Measurements from ENCODE around the gene RGP1. TPM values are rescaled to one million over a fixed set of nuclear protein-coding genes. Genes with fewer than 3 reads are reported as not detected.

RGP1 gene
- total RNA-seq, 1 experiment from 2014 or later = 25.1 TPM

- no peak overlapping the region for H3K4me3 ChIP-seq
- H3K79me2 ChIP-seq (ENCODE audit: low read depth) = peaks cover 15% of the 10 kb centered on the region
- no peaks in the 10 kb centered on the region for H3K9me2 ChIP-seq (ENCODE audit: insufficient read depth)
- no peak overlapping the region for H3K4me2 ChIP-seq
- no peak overlapping the region for H2AFZ ChIP-seq
- no peaks in the 10 kb centered on the region for H3K9me3 ChIP-seq (ENCODE audit: insufficient read depth, low read depth)
- H3K27me3 ChIP-seq (ENCODE audit: insufficient read depth, low read depth) = no peaks in the 10 kb centered on the region
- ChIA-PET CTCF (no interaction called here), POLR2A (ENCODE audit: unreplicated experiment) (no interaction called here)
- DNase-seq = no peak
- intact Hi-C loops (cut with micrococcal nuclease; ENCODE audit: unreplicated experiment) = loop anchor here (10.0 kb wide), 1 partner anchor 252 kb away; no protein-coding TSS in a partner anchor
- no peaks in the 10 kb centered on the region for H4K20me1 ChIP-seq (ENCODE audit: insufficient read depth)
- no peak overlapping the region for H3K27ac ChIP-seq
- TF ChIP-seq EZH2 (IDR thresholded peaks at IDR 0.05; ENCODE audit: low read depth) = no peak
- no peak for TF ChIP-seq CTCF (conservative IDR thresholded peaks at IDR 0.05)
- H3K36me3 ChIP-seq (ENCODE audit: low read depth) = 0 out of 2 replicates have a peak, but pooled peaks cover 12% of the 10 kb centered on the region
- H3K4me1 ChIP-seq (replicated peaks; ENCODE audit: insufficient read depth) = peaks cover 11% of the 10 kb centered on the region
- BruUV-seq (replicated peaks) = no TSS peak
- peaks cover 27% of the 10 kb centered on the region for H3F3A ChIP-seq (ENCODE audit: insufficient read depth, low read depth)
Observed at GRCh38 chr9:35737143-35737542, 11.9 kb upstream of the RGP1 start.

- no peak overlapping the region for H3K4me3 ChIP-seq
- no peaks in the 10 kb centered on the region for H4K20me1 ChIP-seq (ENCODE audit: insufficient read depth)
- no peak overlapping the region for H3K27ac ChIP-seq
- no peak overlapping the region for H3K4me2 ChIP-seq
- H3K36me3 ChIP-seq (ENCODE audit: low read depth) = 0 out of 2 replicates have a peak, but pooled peaks cover 12% of the 10 kb centered on the region
- peaks cover 18% of the 10 kb centered on the region for H3F3A ChIP-seq (ENCODE audit: insufficient read depth, low read depth)
- H3K4me1 ChIP-seq (replicated peaks; ENCODE audit: insufficient read depth) = peaks cover 11% of the 10 kb centered on the region
- no peaks in the 10 kb centered on the region for H3K27me3 ChIP-seq (ENCODE audit: insufficient read depth, low read depth)
- DNase-seq = no peak
- ChIA-PET POLR2A (ENCODE audit: unreplicated experiment) (no interaction called here), CTCF (no interaction called here)
- no peaks in the 10 kb centered on the region for H3K9me2 ChIP-seq (ENCODE audit: insufficient read depth)
- peaks cover 15% of the 10 kb centered on the region for H3K79me2 ChIP-seq (ENCODE audit: low read depth)
- BruUV-seq (replicated peaks) = no TSS peak
- TF ChIP-seq CTCF (conservative IDR thresholded peaks at IDR 0.05) = no peak
- no peak for TF ChIP-seq EZH2 (IDR thresholded peaks at IDR 0.05; ENCODE audit: low read depth)
- H3K9me3 ChIP-seq (ENCODE audit: insufficient read depth, low read depth) = no peaks in the 10 kb centered on the region
- H2AFZ ChIP-seq = no peak overlapping the region
- intact Hi-C loops (cut with micrococcal nuclease; ENCODE audit: unreplicated experiment) = loop anchor here (10.0 kb wide), 1 partner anchor 253 kb away; no protein-coding TSS in a partner anchor
Observed at GRCh38 chr9:35738186-35738585, 10.9 kb upstream of the RGP1 start.

- DNase-seq = no peak
- CTCF ChIA-PET = no interaction called here
- Histone ChIP-seq H3K4me3 (no peak overlapping the region), H4K20me1 (ENCODE audit: insufficient read depth) (no peaks in the 10 kb centered on the region), H3K9me2 (ENCODE audit: insufficient read depth) (no peaks in the 10 kb centered on the region), H3K4me1 (replicated peaks; ENCODE audit: insufficient read depth) (peaks cover 5% of the 10 kb centered on the region), H3K27ac (no peak overlapping the region), H3K79me2 (ENCODE audit: low read depth) (peaks cover 9% of the 10 kb centered on the region; the same call in 1 of the 2 replicates), H3K27me3 (ENCODE audit: insufficient read depth, low read depth) (no peaks in the 10 kb centered on the region), H3K4me2 (no peak overlapping the region), H2AFZ (no peak overlapping the region), H3F3A (ENCODE audit: insufficient read depth, low read depth) (peaks cover 11% of the 10 kb centered on the region; the same call in 1 of the 2 replicates), H3K36me3 (ENCODE audit: low read depth) (0 out of 2 replicates have a peak, but pooled peaks cover 12% of the 10 kb centered on the region), H3K9me3 (ENCODE audit: insufficient read depth, low read depth) (no peaks in the 10 kb centered on the region)
- no peak for TF ChIP-seq EZH2 (IDR thresholded peaks at IDR 0.05; ENCODE audit: low read depth)
- TF ChIP-seq CTCF (conservative IDR thresholded peaks at IDR 0.05) = no peak
- BruUV-seq (replicated peaks) = no TSS peak
- intact Hi-C loops (cut with micrococcal nuclease; ENCODE audit: unreplicated experiment) = loop anchor here (10.0 kb wide), 1 partner anchor 254 kb away; no protein-coding TSS in a partner anchor
- POLR2A ChIA-PET (ENCODE audit: unreplicated experiment) = no interaction called here
Observed at GRCh38 chr9:35738924-35739323, 10.2 kb upstream of the RGP1 start.
